PFSK-1 (cell line): ENCODE measurements around the gene CD80.

Experiments used
- FOXP2 ChIP-seq: optimal IDR thresholded peaks from 2 replicates; pipeline ENCODE3; 2011; ENCODE audit warnings: borderline replicate concordance, control low read depth, inconsistent platforms; ENCODE audit not compliant: insufficient read depth; ENCODE audit errors: extremely low read length, extremely low read depth
- POLR2AphosphoS5 ChIP-seq: IDR thresholded peaks from 2 replicates; pipeline ENCODE4 v1.6.1; 2012; ENCODE audit warnings: low read depth, mild to moderate bottlenecking, control low read depth, low read length, moderate library complexity
- SIN3A ChIP-seq: IDR thresholded peaks from 2 replicates; pipeline ENCODE4 v1.6.1; 2012; ENCODE audit warnings: mild to moderate bottlenecking, low read length, moderate library complexity, borderline replicate concordance; ENCODE audit not compliant: insufficient read depth
- TAF1 ChIP-seq: IDR thresholded peaks from 2 replicates; pipeline ENCODE4 v1.6.1; 2012; ENCODE audit warnings: low read length, control low read depth, borderline replicate concordance; ENCODE audit not compliant: insufficient read depth
- TF ChIP-seq, protein P1 (sequence below), 2 experiments: IDR thresholded peaks; 2 replicates each; pipeline versions ENCODE4 v1.6.1 to v1.8.0; 2011 to 2012; ENCODE audit warnings: low read depth in 2 of 2, low read length in 2 of 2, control low read depth in 1 of 2, inconsistent platforms in 1 of 2, mild to moderate bottlenecking in 1 of 2, moderate library complexity in 1 of 2; ENCODE audit not compliant: insufficient read depth in 1 of 2

The CD80 gene

DNA sequence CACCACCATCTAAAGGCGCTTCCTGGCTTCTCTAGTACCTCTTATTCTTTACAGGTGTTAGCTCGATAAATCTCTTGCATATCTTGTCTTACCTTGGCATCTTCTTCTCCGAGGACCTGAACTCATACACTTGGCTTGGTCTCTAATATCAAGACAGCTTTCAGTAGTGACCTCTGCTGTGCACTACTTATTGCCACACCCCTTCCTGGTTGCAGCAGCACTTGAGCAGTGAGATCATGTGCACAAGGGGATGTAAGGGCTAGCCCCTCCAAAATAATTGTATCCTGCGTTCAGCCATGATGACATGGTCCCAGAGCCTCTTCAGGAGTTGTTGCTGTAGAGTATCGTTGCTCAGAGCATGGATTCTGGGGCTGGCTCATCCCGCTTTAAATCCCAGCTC lies 37.0 kb upstream of the CD80 start:
- TF ChIP-seq TAF1 (no peak), POLR2AphosphoS5 (no peak), FOXP2 (no peak), SIN3A (no peak)
- TF ChIP-seq, protein P1, sequence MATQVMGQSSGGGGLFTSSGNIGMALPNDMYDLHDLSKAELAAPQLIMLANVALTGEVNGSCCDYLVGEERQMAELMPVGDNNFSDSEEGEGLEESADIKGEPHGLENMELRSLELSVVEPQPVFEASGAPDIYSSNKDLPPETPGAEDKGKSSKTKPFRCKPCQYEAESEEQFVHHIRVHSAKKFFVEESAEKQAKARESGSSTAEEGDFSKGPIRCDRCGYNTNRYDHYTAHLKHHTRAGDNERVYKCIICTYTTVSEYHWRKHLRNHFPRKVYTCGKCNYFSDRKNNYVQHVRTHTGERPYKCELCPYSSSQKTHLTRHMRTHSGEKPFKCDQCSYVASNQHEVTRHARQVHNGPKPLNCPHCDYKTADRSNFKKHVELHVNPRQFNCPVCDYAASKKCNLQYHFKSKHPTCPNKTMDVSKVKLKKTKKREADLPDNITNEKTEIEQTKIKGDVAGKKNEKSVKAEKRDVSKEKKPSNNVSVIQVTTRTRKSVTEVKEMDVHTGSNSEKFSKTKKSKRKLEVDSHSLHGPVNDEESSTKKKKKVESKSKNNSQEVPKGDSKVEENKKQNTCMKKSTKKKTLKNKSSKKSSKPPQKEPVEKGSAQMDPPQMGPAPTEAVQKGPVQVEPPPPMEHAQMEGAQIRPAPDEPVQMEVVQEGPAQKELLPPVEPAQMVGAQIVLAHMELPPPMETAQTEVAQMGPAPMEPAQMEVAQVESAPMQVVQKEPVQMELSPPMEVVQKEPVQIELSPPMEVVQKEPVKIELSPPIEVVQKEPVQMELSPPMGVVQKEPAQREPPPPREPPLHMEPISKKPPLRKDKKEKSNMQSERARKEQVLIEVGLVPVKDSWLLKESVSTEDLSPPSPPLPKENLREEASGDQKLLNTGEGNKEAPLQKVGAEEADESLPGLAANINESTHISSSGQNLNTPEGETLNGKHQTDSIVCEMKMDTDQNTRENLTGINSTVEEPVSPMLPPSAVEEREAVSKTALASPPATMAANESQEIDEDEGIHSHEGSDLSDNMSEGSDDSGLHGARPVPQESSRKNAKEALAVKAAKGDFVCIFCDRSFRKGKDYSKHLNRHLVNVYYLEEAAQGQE (IDR thresholded peaks at IDR 0.05; ENCODE audit: insufficient read depth in 1 of 2, low read depth in 2 of 2, low read length in 2 of 2): no peak

DNA sequence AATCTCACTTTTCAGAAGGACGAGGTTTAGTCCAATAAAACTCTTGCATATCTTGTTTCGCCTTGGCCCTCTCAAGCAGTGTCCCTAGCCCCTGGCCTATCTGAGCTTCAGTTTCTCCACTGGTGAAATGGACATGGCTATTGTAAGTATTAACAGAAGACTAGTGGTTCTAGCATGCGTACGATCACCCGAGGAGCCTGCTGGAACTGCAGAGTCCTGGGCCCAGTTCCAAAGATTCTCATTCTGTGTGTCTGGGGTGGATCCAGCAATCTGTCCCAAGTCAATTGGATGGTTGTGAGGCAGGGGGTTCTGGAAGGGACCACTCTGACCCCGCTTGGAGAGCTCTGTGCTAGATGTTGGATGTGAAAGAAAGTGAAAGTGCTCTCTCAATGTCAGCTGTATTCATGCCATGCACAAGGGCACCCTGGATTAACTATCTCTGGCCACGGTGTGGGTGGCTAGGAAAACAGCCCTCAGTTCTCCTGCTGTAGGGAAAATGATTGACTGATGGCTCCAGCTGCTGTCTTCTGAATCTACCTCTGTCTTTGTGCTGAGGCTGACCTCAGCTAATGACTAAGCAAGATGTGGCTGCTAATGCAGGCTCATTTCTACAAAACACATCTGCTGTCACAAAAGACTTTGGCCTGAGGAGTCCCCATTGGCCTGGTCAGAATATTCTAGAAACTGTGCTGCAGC lies 36.4 kb upstream of the CD80 start:
- TF ChIP-seq POLR2AphosphoS5: no peak
- no peak for TF ChIP-seq FOXP2
- TF ChIP-seq SIN3A: no peak
- TF ChIP-seq, protein P1 (IDR thresholded peaks at IDR 0.05; ENCODE audit: insufficient read depth in 1 of 2, low read depth in 2 of 2, low read length in 2 of 2): no peak
- no peak for TF ChIP-seq TAF1

DNA sequence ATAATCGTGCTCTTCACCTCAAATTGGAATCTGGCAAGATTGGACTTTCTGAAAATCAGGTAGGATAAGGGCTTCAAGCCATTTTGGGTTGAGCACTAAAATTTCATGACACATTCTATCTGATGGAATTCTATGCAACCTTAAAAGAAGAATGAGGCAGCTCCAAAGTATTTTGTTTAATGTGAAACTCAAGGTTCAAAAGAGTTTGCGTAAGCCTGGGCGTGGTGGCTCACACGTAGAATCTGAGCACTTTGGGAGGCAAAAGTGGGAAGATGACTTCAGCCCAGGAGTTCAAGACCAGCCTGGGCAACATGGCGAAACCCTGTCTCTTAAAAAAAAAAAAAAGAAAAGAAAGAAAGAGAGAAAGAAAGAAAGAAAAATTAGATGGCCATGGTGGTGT lies 34.7 kb upstream of the CD80 start:
- TF ChIP-seq FOXP2 (no peak), TAF1 (no peak), POLR2AphosphoS5 (no peak), SIN3A (no peak)
- TF ChIP-seq, protein P1 (IDR thresholded peaks at IDR 0.05; ENCODE audit: insufficient read depth in 1 of 2, low read depth in 2 of 2, low read length in 2 of 2): no peak

DNA sequence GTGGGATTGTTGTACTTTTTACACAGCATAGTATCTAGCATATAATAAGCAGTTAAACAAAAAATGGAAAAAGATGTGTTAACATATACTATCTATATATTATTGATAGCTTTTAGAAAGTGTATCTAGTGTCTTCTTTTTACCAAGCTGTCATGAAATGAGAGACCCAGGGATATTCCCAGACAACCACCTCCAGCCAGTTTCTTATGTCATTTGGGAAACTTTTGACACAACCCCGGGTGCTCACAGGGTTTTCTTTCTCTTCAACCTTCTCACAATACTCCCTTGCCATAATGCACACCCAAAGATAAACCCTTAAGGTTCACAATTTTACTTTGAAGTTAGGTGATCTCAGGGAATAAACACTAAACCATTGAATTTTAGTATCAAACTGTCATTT lies 33.4 kb upstream of the CD80 start:
- TF ChIP-seq POLR2AphosphoS5 (no peak), SIN3A (no peak), FOXP2 (no peak), TAF1 (no peak)
- TF ChIP-seq, protein P1 (IDR thresholded peaks at IDR 0.05; ENCODE audit: insufficient read depth in 1 of 2, low read depth in 2 of 2, low read length in 2 of 2): no peak

DNA sequence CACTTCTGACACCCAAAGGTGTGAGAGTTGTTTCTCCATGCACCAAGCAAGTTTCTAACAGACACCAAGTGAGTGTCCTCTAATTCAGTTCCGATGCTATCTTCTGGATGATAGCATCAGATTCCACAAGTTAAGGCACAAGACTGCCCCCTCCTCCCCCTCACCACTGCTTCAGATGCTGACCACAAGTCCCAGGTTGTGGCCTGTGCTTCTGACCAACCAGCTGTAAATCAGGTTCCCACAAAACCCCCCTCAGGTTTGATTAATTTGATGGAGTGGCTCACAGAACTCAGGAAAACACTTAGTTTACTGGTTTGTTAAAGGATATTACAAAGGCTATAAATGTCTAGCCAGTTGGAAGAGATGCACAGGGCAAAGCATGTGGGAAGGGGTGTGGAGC lies 31.3 kb upstream of the CD80 start:
- TF ChIP-seq POLR2AphosphoS5: no peak
- TF ChIP-seq, protein P1 (IDR thresholded peaks at IDR 0.05; ENCODE audit: insufficient read depth in 1 of 2, low read depth in 2 of 2, low read length in 2 of 2): no peak
- TF ChIP-seq SIN3A: no peak
- TF ChIP-seq TAF1: no peak
- no peak for TF ChIP-seq FOXP2
